ENCODE data around the gene PARP16. TPM values are rescaled to one million over a fixed set of nuclear protein-coding genes. Genes with fewer than 3 reads are reported as not detected.

The PARP16 gene
- total and polyA plus RNA-seq, 8 donors: 2.6 to 17.5 (median 6.7) TPM

- H3K36me3 ChIP-seq: peaks cover 6 to 70% (median 65%) of the 10 kb centered on the region in 4 donors
- DNase-seq: peak in 1 of 2 donors; percentile 49
- H3K9me3 ChIP-seq: no peaks in the 10 kb centered on the region
- peak in 2 of 3 donors; percentile 17 to 73 for TF ChIP-seq POLR2AphosphoS5 (IDR thresholded peaks at IDR 0.05)
- no peak for TF ChIP-seq POLR2A (IDR thresholded peaks at IDR 0.05)
- TF ChIP-seq CTCF (IDR thresholded peaks at IDR 0.05): no peak
- no peak for TF ChIP-seq EP300 (IDR thresholded peaks at IDR 0.05)
- no peaks in the 10 kb centered on the region for H3K27me3 ChIP-seq
- WGBS, 5 donors: 20 to 65% (median 56%) methylated on average over 1 to 2 of the region's 2 CpGs
- H3K27ac ChIP-seq: peak overlapping the region in 3 of 5 donors; percentile 18 to 46 (median 32)
- no peak overlapping the region for H3K4me3 ChIP-seq
- intact Hi-C loops (cut with DNase I; ENCODE audit: low total_unique reads): loop anchor here (5.0 kb wide), 1 partner anchor 68 kb away; no protein-coding TSS in a partner anchor
- H3K4me1 ChIP-seq: peaks cover 3 to 53% (median 11%) of the 10 kb centered on the region in 4 donors
These were observed 21.7 kb downstream of the PARP16 start for GRCh38 chr15:65264863-65265430.

GRCh38 chr15:65263313-65263712, 23.4 kb downstream of the PARP16 start:
- no peaks in the 10 kb centered on the region for H3K9me3 ChIP-seq
- no peaks in the 10 kb centered on the region for H3K27me3 ChIP-seq
- H3K4me1 ChIP-seq: peaks cover 3 to 69% (median 17%) of the 10 kb centered on the region in 4 donors
- H3K27ac ChIP-seq: peak overlapping the region in 1 of 5 donors; percentile 62
- TF ChIP-seq EP300 (IDR thresholded peaks at IDR 0.05) (no peak), POLR2AphosphoS5 (IDR thresholded peaks at IDR 0.05) (peak in 1 of 3 donors; percentile 33), CTCF (IDR thresholded peaks at IDR 0.05) (no peak), POLR2A (IDR thresholded peaks at IDR 0.05) (no peak)
- intact Hi-C loops (cut with DNase I; ENCODE audit: low total_unique reads): no loop called here
- no peak for DNase-seq
- H3K4me3 ChIP-seq: no peak overlapping the region
- H3K36me3 ChIP-seq: peaks cover 7 to 72% (median 64%) of the 10 kb centered on the region in 4 donors
- WGBS, 5 donors: 65 to 92% (median 91%) methylated on average over 4 of the region's 4 CpGs

- peaks cover 11 to 87% (median 34%) of the 10 kb centered on the region in 4 donors for H3K4me1 ChIP-seq
- TF ChIP-seq EP300 (IDR thresholded peaks at IDR 0.05) (no peak), POLR2A (IDR thresholded peaks at IDR 0.05) (no peak)
- no peak overlapping the region for H3K4me3 ChIP-seq
- H3K27ac ChIP-seq: peak overlapping the region in 1 of 5 donors; percentile 81
- intact Hi-C loops (cut with DNase I; ENCODE audit: low total_unique reads): no loop called here
- no peaks in the 10 kb centered on the region for H3K9me3 ChIP-seq
- no peak for DNase-seq
- 88 to 96% (median 93%) methylated on average over 6 of the region's 6 CpGs for WGBS, 5 donors
- H3K36me3 ChIP-seq: peaks cover 7 to 69% (median 54%) of the 10 kb centered on the region in 4 donors
- no peaks in the 10 kb centered on the region for H3K27me3 ChIP-seq
These were observed 25.7 kb downstream of the PARP16 start for GRCh38 chr15:65260968-65261367.

GRCh38 chr15:65259367-65259797, 27.3 kb downstream of the PARP16 start:
- 47 to 83% (median 73%) methylated on average over 7 of the region's 7 CpGs for WGBS, 5 donors
- Histone ChIP-seq H3K36me3 (peaks cover 7 to 53% (median 46%) of the 10 kb centered on the region in 4 donors), H3K27ac (peak overlapping the region; percentile 16 to 85 (median 81))

More at GRCh38 chr15:65259367-65259797, 27.3 kb downstream of the PARP16 start:
- DNase-seq: peak in 1 of 2 donors; percentile 78
- H3K27me3 ChIP-seq: no peaks in the 10 kb centered on the region
- H3K9me3 ChIP-seq: no peaks in the 10 kb centered on the region
- intact Hi-C loops (cut with DNase I; ENCODE audit: low total_unique reads): no loop called here
- H3K4me1 ChIP-seq: peaks cover 11 to 78% (median 33%) of the 10 kb centered on the region in 4 donors
- no peak overlapping the region for H3K4me3 ChIP-seq
- TF ChIP-seq POLR2A (IDR thresholded peaks at IDR 0.05): no peak
- no peak for TF ChIP-seq CTCF (IDR thresholded peaks at IDR 0.05)
- TF ChIP-seq EP300 (IDR thresholded peaks at IDR 0.05): no peak
- peak in 2 of 3 donors; percentile 20 to 59 for TF ChIP-seq POLR2AphosphoS5 (IDR thresholded peaks at IDR 0.05)
